Stimulated activated CD8-positive, alpha-beta memory T cell treated with anti-CD3 and anti-CD28 coated beads, Interleukin-2, amount 100 ng/mL, for 1 hour (primary cell): ENCODE data around the gene PLEKHH3.

Source experiments
- DNase-seq, 2 donors: peaks; one replicate each; pipeline ENCODE4 v3.0.0-alpha.2; 2020; ENCODE audit warnings: low read depth in 2 of 2

The PLEKHH3 gene

DNA sequence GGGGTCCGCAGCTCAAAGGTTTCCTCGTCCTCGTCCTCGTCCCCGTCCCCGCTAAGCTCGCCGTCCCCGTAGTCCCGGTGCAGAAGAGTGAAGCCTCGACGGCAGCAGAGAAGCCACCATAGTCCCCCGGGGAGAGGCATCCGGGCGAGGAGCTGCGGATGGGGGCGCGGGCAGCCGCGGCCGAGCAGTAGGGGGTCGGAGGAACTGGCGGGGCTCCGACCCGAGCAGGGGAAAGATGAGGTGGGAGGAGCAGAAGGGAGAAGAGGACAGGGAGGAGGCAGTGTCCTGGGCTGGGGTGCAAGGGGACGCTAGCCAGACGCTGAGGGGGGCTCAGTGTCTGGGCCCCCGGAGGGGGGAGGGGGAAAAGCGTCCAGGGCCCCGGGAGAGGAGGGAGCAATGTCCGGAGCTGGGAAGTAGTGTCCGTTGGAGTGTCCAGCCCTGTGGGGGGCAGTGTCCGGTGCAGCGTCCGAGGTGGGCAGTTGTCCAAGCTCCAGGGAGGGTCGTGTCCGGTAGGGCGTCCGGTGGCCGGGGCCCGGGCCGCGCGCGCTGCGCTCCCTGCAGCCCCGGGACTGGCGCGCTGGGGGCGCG lies at the start of gene PLEKHH3:
Gene PLEKHH3 (minus strand): TSS at position 571 of the 588 bp plus-strand sequence. CDS start 431 bp downstream, at position 140.
- no peak for DNase-seq

- DNase-seq, result no peak
Observed at GRCh38 chr17:42725143-42725542, 48.3 kb upstream of the PLEKHH3 start.

GRCh38 chr17:42723636-42724035 lies 46.8 kb upstream of the PLEKHH3 start:
- no peak for DNase-seq

GRCh38 chr17:42720996-42721583 lies 44.3 kb upstream of the PLEKHH3 start:
- DNase-seq, result no peak

- DNase-seq, result no peak
Observed at GRCh38 chr17:42709561-42709960, 32.8 kb upstream of the PLEKHH3 start.

DNA sequence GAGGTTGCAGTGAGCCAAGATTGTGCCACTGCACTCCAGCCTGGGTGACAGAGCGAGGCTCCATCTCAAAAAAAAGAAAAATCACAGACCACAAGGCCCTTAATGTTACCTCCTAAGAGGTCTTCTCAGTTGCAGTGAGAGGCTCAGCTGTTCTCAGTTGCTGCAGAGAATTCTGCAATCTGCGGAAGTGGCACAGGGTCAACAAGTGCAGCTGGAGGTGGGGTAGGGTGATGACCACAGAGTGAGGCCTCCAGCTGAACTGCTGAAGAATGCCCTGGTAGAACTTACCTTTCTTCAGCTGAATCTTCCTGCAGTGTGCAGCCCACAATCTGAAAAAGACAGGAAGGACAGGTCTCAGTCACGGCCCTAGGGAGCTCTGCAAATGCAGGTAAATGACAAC lies 31.8 kb upstream of the PLEKHH3 start:
- no peak for DNase-seq

DNA sequence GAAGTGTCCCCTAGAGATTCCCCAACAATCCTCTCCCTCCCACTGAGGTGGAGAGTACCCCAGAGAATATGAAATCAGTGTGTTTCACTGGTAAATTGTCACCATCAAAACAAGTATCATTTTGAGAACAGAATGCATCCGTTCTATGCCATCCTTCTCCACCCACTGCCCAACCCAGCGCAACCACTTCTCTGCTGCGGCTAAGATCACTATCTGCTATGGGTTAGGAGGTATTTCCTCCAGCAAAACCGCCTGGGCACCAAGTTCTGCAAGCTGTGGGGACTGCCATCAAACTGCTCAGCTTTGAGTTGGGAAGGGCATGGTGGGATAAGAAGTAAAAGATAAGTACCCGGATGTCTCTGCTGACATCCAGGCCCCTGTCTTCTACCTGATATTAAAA lies 29.9 kb upstream of the PLEKHH3 start:
- no peak for DNase-seq

- no peak for DNase-seq
Observed at GRCh38 chr17:42704837-42705494, 28.2 kb upstream of the PLEKHH3 start.

DNA sequence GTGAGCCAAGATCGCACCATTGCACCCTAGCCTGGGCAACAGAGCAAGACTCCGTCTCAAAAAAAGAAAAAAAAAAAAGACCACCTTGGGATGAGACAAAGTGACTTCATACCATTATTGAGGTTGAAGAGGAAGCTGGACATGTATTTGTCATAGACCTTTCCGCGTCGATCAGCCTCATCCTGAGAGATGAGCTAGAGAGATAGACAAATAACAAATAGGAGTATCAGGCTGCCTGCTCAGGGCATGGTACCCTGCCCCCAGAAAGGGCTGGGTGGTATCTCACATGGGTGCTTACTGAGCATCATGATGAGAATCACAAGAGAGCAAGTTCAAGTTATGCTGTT lies 27.7 kb upstream of the PLEKHH3 start:
- DNase-seq, result no peak

- no peak for DNase-seq
Observed at GRCh38 chr17:42702446-42702845, 25.7 kb upstream of the PLEKHH3 start.

DNA sequence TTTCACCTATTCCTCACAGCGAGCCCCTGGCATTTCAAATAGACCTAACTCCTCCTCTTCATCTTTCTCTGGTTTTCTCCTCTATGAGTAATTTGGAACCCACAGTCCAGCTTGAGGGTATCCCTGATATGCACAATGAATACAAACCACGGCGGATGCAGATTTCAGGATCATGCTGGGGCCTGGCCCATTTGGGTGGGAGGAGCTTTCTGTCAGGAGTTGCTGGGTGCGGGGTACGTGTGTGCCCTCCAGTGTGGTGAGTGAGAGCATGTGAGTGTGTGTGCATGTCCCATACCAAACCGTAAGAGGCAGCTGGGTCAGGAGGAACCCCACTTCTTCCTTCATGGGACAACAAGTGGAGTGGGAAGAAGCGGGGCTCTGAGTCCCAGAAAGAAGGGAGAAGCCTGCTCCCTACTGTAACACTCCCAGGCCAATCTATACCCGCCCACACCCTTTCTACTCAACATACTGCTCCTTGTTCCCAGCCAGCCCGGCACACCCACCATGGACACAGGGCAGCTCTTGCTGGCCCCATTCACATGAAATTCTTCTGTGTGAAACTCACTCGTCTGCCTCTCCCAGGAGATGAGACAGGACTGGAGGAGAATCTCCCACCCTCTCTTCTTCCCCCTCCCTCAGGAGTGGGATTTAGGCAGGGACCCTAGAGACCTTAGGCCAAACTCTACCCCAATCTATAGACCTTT lies 23.9 kb upstream of the PLEKHH3 start:
- DNase-seq, result no peak

DNA sequence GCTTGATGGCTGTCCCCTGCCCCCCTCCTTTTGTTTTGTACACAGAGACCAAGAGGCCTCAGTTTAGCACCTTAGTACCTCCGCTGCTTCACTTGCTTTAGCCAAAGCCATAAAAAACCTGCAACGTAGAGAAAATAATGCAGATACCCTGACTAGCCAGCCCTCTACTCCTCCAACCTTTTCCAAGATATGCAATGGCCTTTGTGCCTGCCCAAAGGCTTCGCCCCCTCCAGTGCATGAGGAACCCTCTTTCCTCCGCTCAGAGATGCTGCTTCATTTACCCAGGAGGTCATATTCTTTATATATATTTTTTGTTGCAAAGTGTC lies 22.6 kb upstream of the PLEKHH3 start:
- no peak for DNase-seq

DNA sequence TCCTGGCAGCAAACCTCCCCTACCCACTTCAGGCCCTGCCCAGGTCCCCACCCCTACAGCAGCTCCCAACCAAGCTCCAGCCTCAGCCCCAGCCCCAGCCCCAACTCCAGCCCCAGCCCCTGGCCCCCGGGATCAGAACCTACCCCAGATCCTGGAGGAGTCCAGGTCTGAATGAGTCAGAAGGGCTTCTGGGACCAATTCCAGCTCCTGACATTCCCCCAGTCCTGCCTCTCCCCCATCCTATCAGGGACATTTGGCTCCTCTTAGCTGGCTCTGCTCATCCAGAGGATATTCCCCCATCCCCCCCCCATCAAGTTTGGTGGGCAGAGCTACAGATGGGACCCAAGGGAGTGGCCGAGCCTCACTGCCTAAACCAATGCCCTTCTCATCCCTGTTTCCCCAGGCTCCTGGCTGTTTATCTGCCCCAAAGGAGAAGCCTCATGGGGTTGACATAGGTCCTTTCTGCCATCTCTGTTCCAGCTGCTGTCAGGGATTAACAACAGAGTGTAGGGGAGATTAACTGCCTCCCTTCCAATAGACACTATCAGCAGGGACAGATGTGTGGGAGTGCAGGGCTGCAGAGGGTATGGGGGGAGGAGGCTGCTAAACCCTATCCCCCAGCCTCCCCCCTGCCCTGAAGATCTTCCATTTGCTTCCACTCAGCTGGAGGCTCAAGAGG lies 22.1 kb upstream of the PLEKHH3 start:
- no peak for DNase-seq

GRCh38 chr17:42697108-42697811 lies 20.5 kb upstream of the PLEKHH3 start:
- no peak for DNase-seq

DNA sequence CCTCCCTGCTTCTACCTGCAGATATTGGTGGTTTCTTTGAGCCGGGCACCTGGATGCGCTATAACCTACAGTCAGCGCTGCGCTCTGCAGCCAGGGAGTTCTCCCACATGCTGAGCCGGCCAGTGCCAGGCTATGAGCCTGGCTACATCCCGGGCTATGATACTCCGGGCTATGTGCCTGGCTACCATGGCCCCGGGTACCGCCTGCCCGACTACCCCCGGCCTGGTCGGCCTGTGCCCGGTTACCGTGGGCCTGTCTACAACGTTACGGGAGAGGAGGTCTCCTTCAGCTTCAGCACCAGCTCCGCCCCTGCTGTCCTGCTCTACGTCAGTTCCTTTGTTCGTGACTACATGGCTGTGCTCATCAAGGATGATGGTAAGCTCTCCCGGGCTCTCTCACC lies 18.7 kb upstream of the PLEKHH3 start:
- no peak for DNase-seq

DNA sequence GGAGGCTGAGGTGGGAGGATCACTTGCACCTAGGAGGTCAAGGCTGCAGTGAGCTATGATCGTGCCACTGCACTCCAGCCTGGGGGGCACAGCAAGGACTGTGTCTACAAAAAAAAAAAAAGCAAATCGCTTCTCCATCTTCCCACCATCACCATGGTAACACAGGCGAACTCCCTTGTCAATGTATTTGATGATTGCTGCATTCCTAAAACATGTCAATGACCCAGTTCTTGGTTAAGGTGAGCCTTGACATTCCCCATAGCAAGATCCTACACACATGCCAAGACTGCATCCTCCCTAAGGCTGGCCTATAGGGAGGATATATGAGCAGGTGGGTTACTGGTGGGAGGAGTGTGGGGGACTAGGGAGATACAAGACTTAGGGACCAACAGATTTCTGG lies 17.7 kb upstream of the PLEKHH3 start:
- DNase-seq, result no peak

- no peak for DNase-seq
Observed at GRCh38 chr17:42692489-42692888, 15.7 kb upstream of the PLEKHH3 start.

GRCh38 chr17:42691021-42691545 lies 14.3 kb upstream of the PLEKHH3 start:
- no peak for DNase-seq

DNA sequence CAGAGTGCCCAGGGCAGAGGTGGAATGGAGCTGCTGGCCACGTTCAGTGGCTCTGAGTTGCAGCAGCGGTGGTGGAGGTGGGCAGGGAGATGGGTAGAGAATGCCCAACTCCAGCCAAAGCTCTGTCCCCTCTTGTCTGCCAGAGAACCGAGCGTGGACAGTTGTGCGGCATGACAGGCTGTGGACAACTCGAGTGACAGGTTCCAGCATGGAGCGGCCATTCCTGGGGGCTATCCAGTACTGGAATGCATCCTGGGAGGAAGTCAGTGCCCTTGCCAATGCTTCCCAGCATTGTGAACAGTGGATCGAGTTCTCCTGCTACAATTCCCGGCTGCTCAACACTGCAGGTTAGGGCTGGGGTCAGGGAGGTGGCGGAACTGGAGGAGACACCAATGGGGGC lies 13.8 kb upstream of the PLEKHH3 start:
- no peak for DNase-seq

- no peak for DNase-seq
Observed at GRCh38 chr17:42687707-42688320, 11.0 kb upstream of the PLEKHH3 start.

GRCh38 chr17:42686520-42687128 lies 9.8 kb upstream of the PLEKHH3 start:
- no peak for DNase-seq
